ENCODE data around the gene APBB2. TPM values are rescaled to one million over a fixed set of nuclear protein-coding genes. Genes with fewer than 3 reads are reported as not detected.
"Not testable (repeated sequence)": the region's sequence is repeated elsewhere in the genome, so short reads cannot be mapped to it uniquely, and the experiment has no call there.

The APBB2 gene
- total RNA-seq, 1 donor from 2014 or later = 52.6 TPM

GRCh38 chr4:41061482-41062185 is 152.7 kb downstream of the APBB2 start:
- DNase-seq (ENCODE audit: low spot score) = no peak

GRCh38 chr4:41060352-41061334 is 153.7 kb downstream of the APBB2 start:
- peak; percentile 54 for DNase-seq (ENCODE audit: low spot score)

- not testable (repeated sequence) for DNase-seq (ENCODE audit: low spot score)
These were observed 154.9 kb downstream of the APBB2 start for GRCh38 chr4:41059411-41059810.

GRCh38 chr4:41058426-41058825 is 155.9 kb downstream of the APBB2 start:
- no peak for DNase-seq (ENCODE audit: low spot score)

- DNase-seq (ENCODE audit: low spot score) = no peak
These were observed 156.9 kb downstream of the APBB2 start for GRCh38 chr4:41057467-41057866.

- DNase-seq (ENCODE audit: low spot score) = no peak
These were observed 162.1 kb downstream of the APBB2 start for GRCh38 chr4:41052287-41052686.

- DNase-seq (ENCODE audit: low spot score) = no peak
These were observed 163.2 kb downstream of the APBB2 start for GRCh38 chr4:41050880-41051775.

- DNase-seq (ENCODE audit: low spot score) = no peak
These were observed 164.2 kb downstream of the APBB2 start for GRCh38 chr4:41050116-41050515.

GRCh38 chr4:41049176-41049575 is 165.2 kb downstream of the APBB2 start:
- DNase-seq (ENCODE audit: low spot score) = not testable (repeated sequence)

- no peak for DNase-seq (ENCODE audit: low spot score)
These were observed 169.6 kb downstream of the APBB2 start for GRCh38 chr4:41044791-41045190.

- DNase-seq (ENCODE audit: low spot score) = no peak
These were observed 170.2 kb downstream of the APBB2 start for GRCh38 chr4:41044165-41044564.

- no peak for DNase-seq (ENCODE audit: low spot score)
These were observed 170.9 kb downstream of the APBB2 start for GRCh38 chr4:41043465-41043864.

GRCh38 chr4:41041551-41041950 is 172.8 kb downstream of the APBB2 start:
- DNase-seq (ENCODE audit: low spot score) = no peak

- DNase-seq (ENCODE audit: low spot score) = no peak
These were observed 175.0 kb downstream of the APBB2 start for GRCh38 chr4:41039317-41039716.

- DNase-seq (ENCODE audit: low spot score) = no peak
These were observed 176.0 kb downstream of the APBB2 start for GRCh38 chr4:41038304-41038703.

GRCh38 chr4:41029098-41029497 is 185.2 kb downstream of the APBB2 start:
- no peak for DNase-seq (ENCODE audit: low spot score)

GRCh38 chr4:41028392-41029076 is 185.8 kb downstream of the APBB2 start:
- DNase-seq (ENCODE audit: low spot score) = no peak

GRCh38 chr4:41026971-41027370 is 187.4 kb downstream of the APBB2 start:
- no peak for DNase-seq (ENCODE audit: low spot score)

GRCh38 chr4:41025824-41026223 is 188.5 kb downstream of the APBB2 start:
- no peak for DNase-seq (ENCODE audit: low spot score)

GRCh38 chr4:41024556-41025491 is 189.5 kb downstream of the APBB2 start:
- DNase-seq (ENCODE audit: low spot score) = no peak

Data from ureter (tissue), 1 donor.